ENCODE results near the gene ITGB8. TPM values are rescaled to one million over a fixed set of nuclear protein-coding genes. Genes with fewer than 3 reads are reported as not detected.

ITGB8 gene
- total RNA-seq, 1 experiment from 2014 or later, result 1.9 TPM

- no peak for DNase-seq (ENCODE audit: low spot score)
- ATAC-seq, result no peak
- Mint-ChIP-seq H3K27me3 (ENCODE audit: low read depth) (no peaks in the 10 kb centered on the region), H3K27ac (no peak overlapping the region), H3K9me3 (peaks cover 20% of the 10 kb centered on the region), H3K4me3 (no peak overlapping the region), H3K4me1 (no peaks in the 10 kb centered on the region), H3K36me3 (peaks cover 6% of the 10 kb centered on the region; the same call in 1 of the 2 replicates)
- CTCF ChIA-PET, result no interaction called here
- POLR2A ChIA-PET, result no interaction called here
- TF ChIP-seq ZNF317 (CRISPR knock-in tag; IDR thresholded peaks at IDR 0.05; ENCODE audit: borderline replicate concordance, low read depth) (no peak), RORB (CRISPR knock-in tag; IDR thresholded peaks at IDR 0.05) (no peak), HMGXB4 (CRISPR knock-in tag; IDR thresholded peaks at IDR 0.05) (no peak), ZNF281 (CRISPR knock-in tag; IDR thresholded peaks at IDR 0.05) (no peak), ZBTB21 (CRISPR knock-in tag; IDR thresholded peaks at IDR 0.05; ENCODE audit: borderline replicate concordance) (no peak)
- TF ChIP-seq, protein P1, sequence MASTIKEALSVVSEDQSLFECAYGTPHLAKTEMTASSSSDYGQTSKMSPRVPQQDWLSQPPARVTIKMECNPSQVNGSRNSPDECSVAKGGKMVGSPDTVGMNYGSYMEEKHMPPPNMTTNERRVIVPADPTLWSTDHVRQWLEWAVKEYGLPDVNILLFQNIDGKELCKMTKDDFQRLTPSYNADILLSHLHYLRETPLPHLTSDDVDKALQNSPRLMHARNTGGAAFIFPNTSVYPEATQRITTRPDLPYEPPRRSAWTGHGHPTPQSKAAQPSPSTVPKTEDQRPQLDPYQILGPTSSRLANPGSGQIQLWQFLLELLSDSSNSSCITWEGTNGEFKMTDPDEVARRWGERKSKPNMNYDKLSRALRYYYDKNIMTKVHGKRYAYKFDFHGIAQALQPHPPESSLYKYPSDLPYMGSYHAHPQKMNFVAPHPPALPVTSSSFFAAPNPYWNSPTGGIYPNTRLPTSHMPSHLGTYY (CRISPR knock-in tag; IDR thresholded peaks at IDR 0.05), result no peak
- TF ChIP-seq, protein P2, sequence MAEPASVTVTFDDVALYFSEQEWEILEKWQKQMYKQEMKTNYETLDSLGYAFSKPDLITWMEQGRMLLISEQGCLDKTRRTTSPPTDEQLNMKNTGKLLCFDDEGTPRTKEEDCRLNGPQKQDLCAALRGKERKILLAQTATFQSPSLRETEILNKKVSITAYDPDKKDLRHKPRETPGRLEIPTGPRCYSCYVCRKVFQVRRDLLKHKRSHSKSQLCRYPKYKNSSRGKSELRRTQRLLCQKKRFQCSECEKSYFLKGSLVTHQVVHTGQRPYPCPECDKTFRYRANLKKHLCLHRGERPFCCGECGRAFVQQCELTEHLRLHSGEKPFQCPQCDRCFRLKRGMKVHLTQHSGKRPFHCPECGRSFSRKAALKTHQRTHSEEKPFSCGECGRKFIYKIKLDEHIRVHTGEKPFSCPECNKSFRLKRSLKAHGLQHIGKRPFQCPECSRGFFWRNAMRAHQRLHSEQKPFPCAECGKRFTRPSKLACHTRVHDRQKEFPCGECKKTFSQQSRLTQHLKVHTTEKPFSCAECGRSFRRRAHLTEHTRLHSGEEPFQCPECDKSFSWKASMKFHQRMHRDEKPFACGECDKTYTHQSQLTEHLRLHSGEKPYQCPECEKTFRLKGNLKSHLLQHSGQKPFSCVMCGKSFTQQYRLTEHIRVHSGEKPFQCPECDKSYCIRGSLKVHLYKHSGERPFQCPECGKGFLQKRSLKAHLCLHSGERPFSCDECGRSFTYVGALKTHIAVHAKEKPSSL (CRISPR knock-in tag; conservative IDR thresholded peaks at IDR 0.05), result no peak
Measured at GRCh38 chr7:20417675-20418382, 87.1 kb downstream of the ITGB8 start.

GRCh38 chr7:20424500-20424899 lies 93.8 kb downstream of the ITGB8 start:
- DNase-seq (ENCODE audit: low spot score), result no peak
- no peak for ATAC-seq
- Mint-ChIP-seq H3K4me1 (no peaks in the 10 kb centered on the region), H3K9me3 (no peaks in the 10 kb centered on the region), H3K27ac (no peak overlapping the region), H3K27me3 (ENCODE audit: low read depth) (no peaks in the 10 kb centered on the region), H3K4me3 (no peak overlapping the region), H3K36me3 (no peaks in the 10 kb centered on the region)
- CTCF ChIA-PET, result interaction anchor here (2.0 kb wide), 1 partner anchor 174 kb away, joined by 4 read pairs; no protein-coding TSS in a partner anchor
- POLR2A ChIA-PET, result no interaction called here
- TF ChIP-seq FOXK1 (CRISPR knock-in tag; IDR thresholded peaks at IDR 0.05) (no peak), TP53 (CRISPR knock-in tag; IDR thresholded peaks at IDR 0.05) (no peak), ZSCAN18 (CRISPR knock-in tag; IDR thresholded peaks at IDR 0.05) (no peak), HMGXB4 (CRISPR knock-in tag; IDR thresholded peaks at IDR 0.05) (no peak), ETV6 (CRISPR knock-in tag; IDR thresholded peaks at IDR 0.05) (no peak), JAZF1 (CRISPR knock-in tag; IDR thresholded peaks at IDR 0.05) (no peak), SMAD3 (CRISPR knock-in tag; IDR thresholded peaks at IDR 0.05; ENCODE audit: borderline replicate concordance) (no peak), ZNF423 (CRISPR knock-in tag; IDR thresholded peaks at IDR 0.05) (no peak)
- TF ChIP-seq, protein P3, sequence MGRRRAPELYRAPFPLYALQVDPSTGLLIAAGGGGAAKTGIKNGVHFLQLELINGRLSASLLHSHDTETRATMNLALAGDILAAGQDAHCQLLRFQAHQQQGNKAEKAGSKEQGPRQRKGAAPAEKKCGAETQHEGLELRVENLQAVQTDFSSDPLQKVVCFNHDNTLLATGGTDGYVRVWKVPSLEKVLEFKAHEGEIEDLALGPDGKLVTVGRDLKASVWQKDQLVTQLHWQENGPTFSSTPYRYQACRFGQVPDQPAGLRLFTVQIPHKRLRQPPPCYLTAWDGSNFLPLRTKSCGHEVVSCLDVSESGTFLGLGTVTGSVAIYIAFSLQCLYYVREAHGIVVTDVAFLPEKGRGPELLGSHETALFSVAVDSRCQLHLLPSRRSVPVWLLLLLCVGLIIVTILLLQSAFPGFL (CRISPR knock-in tag; IDR thresholded peaks at IDR 0.05; ENCODE audit: borderline replicate concordance), result no peak
- TF ChIP-seq, protein P4, sequence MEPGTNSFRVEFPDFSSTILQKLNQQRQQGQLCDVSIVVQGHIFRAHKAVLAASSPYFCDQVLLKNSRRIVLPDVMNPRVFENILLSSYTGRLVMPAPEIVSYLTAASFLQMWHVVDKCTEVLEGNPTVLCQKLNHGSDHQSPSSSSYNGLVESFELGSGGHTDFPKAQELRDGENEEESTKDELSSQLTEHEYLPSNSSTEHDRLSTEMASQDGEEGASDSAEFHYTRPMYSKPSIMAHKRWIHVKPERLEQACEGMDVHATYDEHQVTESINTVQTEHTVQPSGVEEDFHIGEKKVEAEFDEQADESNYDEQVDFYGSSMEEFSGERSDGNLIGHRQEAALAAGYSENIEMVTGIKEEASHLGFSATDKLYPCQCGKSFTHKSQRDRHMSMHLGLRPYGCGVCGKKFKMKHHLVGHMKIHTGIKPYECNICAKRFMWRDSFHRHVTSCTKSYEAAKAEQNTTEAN (CRISPR knock-in tag; IDR thresholded peaks at IDR 0.05), result no peak
- TF ChIP-seq, protein P5, sequence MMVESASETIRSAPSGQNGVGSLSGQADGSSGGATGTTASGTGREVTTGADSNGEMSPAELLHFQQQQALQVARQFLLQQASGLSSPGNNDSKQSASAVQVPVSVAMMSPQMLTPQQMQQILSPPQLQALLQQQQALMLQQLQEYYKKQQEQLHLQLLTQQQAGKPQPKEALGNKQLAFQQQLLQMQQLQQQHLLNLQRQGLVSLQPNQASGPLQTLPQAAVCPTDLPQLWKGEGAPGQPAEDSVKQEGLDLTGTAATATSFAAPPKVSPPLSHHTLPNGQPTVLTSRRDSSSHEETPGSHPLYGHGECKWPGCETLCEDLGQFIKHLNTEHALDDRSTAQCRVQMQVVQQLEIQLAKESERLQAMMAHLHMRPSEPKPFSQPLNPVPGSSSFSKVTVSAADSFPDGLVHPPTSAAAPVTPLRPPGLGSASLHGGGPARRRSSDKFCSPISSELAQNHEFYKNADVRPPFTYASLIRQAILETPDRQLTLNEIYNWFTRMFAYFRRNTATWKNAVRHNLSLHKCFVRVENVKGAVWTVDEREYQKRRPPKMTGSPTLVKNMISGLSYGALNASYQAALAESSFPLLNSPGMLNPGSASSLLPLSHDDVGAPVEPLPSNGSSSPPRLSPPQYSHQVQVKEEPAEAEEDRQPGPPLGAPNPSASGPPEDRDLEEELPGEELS (CRISPR knock-in tag; IDR thresholded peaks at IDR 0.05), result no peak
